Body of pancreas (tissue), 4 donors: ENCODE results near the gene ALOX15B. TPM values are rescaled to one million over a fixed set of nuclear protein-coding genes. Genes with fewer than 3 reads are reported as not detected.

ENCODE experiments used
- ATAC-seq: fragments of 150-250 bp; one replicate; pipeline ENCODE4 v1.9.1; 2016
- DNase-seq, 4 donors: peaks; one replicate each; pipeline ENCODE4 v3.0.0-alpha.2; 2019
- H3K27ac ChIP-seq, 4 donors: fragments of 200-600 bp; sonication (generic); 1 replicate in 3 of 4; 2 replicates in 1 of 4; pipeline versions ENCODE4 v1.5.1 to v1.6.1; 2016 to 2019; ENCODE audit warnings: mild to moderate bottlenecking in 1 of 4, mixed read lengths in 1 of 4, moderate library complexity in 1 of 4
- H3K27me3 ChIP-seq, 2 donors: fragments of 200-600 bp; sonication (generic); one replicate each; pipeline ENCODE4 v1.6.0; 2016; ENCODE audit warnings: mild to moderate bottlenecking in 1 of 2
- H3K36me3 ChIP-seq, 2 donors: fragments of 200-600 bp; sonication (generic); replicated peaks in 1 of 2; 2 replicates each; pipeline ENCODE4 v1.5.1; 2016; ENCODE audit warnings: low read depth in 2 of 2; ENCODE audit not compliant: insufficient read depth in 1 of 2
- H3K4me1 ChIP-seq: fragments of 200-600 bp; sonication (generic); one replicate; pipeline ENCODE4 v1.6.0; 2016
- H3K4me3 ChIP-seq, 2 donors: fragments of 200-600 bp; sonication (generic); 1 replicate in 1 of 2; 2 replicates in 1 of 2; pipeline ENCODE4 v1.5.1; 2016 to 2019
- H3K9me3 ChIP-seq, 3 donors: fragments of 200-600 bp; sonication (generic); 1 replicate in 2 of 3; 2 replicates in 1 of 3; pipeline ENCODE4 v1.5.1; 2016
- POLR2A ChIP-seq, 3 donors: fragments of 450-650 bp; IDR thresholded peaks; one replicate each; pipeline ENCODE4 v1.6.1; 2016; ENCODE audit warnings: antibody characterized with exemption in 3 of 3, mild to moderate bottlenecking in 2 of 3
- WGBS, 2 donors: methylation state at CpG; one replicate each; pipeline ENCODE4 v1.1.5; 2017; 5-methylcytosine and 5-hydroxymethylcytosine counted together
- intact Hi-C: fragments of 100-400 bp; cut with DNase I; formaldehyde crosslinking; loops from one replicate; pipeline ENCODE4 v1.15.1; 2023
- total RNA-seq, 2 donors: library from RNA; depleted of rRNA; stranded (reverse); fragments of >200 nt; gene quantifications; one replicate each; pipeline ENCODE4 v1.1.0, GENCODE V29; 2016
- TF ChIP-seq, protein P1 (sequence below), 7 experiments: fragments of 450-650 bp in 4 of 7; fragments of 200-600 bp in 3 of 7; sonication (generic) in 3 of 7; IDR thresholded peaks; one replicate each; pipeline ENCODE4 v1.5.1; 2016 to 2019; ENCODE audit warnings: antibody characterized with exemption in 7 of 7

Gene ALOX15B
- total RNA-seq, 2 donors from 2014 or later = 1.3 TPM; not detected in 1

DNA sequence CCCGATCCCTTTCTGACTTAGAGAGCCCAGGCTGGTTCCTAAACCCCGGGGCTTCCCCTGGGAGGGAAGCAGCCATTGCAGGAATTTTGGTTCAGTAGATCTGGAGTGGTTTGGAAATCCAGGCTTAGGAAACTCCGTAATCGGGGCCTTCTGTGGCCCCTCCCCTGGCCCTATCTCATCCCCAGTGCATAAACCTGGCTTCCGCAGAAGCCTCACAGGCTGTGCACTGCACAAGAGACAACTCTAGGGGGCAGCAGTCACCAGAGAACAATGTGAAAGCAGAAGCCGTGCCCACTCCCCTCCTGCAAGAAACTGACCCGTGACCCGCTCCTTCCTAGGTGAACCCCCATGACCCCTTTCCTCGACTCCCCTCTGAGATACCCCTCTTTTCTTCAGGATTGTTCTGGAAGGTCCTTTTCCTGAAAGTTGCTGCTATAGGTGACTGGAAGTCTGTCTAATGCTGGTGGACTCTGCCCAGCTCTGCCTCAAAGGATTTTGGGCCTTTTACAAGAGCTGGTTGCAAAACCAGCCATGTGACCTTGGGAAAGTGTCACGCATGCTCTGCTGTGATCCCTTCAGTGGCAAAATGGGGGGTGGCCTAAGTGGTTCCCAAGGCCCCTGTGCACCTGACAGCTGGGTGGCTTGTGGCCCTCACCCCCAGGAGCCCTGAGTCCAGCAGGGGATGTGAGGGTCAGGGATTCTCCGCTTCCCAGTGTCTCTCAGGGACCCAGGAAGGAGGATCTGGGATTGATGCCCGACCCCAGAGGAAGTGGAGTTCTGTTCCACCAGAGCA lies 22.0 kb upstream of the ALOX15B start:
- 23 to 29% methylated on average over 9 to 12 of the region's 12 CpGs for WGBS, 2 donors
- DNase-seq = peak; percentile 62 to 78 (median 73)
- H3K36me3 ChIP-seq = no peaks in the 10 kb centered on the region
- H3K4me3 ChIP-seq = peak overlapping the region in 1 of 2 donors; percentile 28
- H3K27me3 ChIP-seq = no peaks in the 10 kb centered on the region
- ATAC-seq = peak; percentile 81
- no peak for TF ChIP-seq POLR2A (IDR thresholded peaks at IDR 0.05)
- TF ChIP-seq, protein P1, sequence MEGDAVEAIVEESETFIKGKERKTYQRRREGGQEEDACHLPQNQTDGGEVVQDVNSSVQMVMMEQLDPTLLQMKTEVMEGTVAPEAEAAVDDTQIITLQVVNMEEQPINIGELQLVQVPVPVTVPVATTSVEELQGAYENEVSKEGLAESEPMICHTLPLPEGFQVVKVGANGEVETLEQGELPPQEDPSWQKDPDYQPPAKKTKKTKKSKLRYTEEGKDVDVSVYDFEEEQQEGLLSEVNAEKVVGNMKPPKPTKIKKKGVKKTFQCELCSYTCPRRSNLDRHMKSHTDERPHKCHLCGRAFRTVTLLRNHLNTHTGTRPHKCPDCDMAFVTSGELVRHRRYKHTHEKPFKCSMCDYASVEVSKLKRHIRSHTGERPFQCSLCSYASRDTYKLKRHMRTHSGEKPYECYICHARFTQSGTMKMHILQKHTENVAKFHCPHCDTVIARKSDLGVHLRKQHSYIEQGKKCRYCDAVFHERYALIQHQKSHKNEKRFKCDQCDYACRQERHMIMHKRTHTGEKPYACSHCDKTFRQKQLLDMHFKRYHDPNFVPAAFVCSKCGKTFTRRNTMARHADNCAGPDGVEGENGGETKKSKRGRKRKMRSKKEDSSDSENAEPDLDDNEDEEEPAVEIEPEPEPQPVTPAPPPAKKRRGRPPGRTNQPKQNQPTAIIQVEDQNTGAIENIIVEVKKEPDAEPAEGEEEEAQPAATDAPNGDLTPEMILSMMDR (IDR thresholded peaks at IDR 0.05) = peak; percentile 45 to 82 (median 60)
- intact Hi-C loops = no loop called here
- peaks cover 18% of the 10 kb centered on the region for H3K4me1 ChIP-seq
- peak overlapping the region in 3 of 4 donors; percentile 28 to 45 (median 40) for H3K27ac ChIP-seq
- no peaks in the 10 kb centered on the region for H3K9me3 ChIP-seq

DNA sequence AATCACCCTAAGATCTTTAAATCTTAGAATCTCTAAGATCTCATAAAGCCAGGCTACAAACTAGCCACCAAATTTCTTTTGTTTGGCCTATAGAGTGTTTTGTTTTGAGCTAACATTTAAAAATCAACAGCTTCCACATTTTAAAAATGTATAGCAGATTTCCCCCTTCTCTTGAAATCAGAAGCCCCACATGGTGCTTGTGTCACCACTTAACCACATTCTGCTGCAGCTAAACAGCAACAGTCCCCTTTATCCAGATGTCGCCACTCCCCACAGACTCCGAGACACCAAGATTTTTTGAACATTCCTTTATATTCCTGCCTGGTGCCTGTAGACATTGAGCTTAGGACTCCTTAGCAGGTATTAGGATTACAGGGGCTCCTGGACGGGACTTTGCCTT lies 20.4 kb upstream of the ALOX15B start:
- 67 to 85% methylated on average over 3 of the region's 3 CpGs for whole genome bisulfite sequencing, 2 donors
- no peaks in the 10 kb centered on the region for H3K27me3 ChIP-seq
- TF ChIP-seq, protein P1 (IDR thresholded peaks at IDR 0.05) = no peak
- H3K27ac ChIP-seq = no peak overlapping the region
- DNase-seq (no peak), ATAC-seq (no peak)
- no peaks in the 10 kb centered on the region for H3K9me3 ChIP-seq
- intact Hi-C loops = no loop called here
- peaks cover 18% of the 10 kb centered on the region for H3K4me1 ChIP-seq
- no peak overlapping the region for H3K4me3 ChIP-seq
- no peaks in the 10 kb centered on the region for H3K36me3 ChIP-seq

DNA sequence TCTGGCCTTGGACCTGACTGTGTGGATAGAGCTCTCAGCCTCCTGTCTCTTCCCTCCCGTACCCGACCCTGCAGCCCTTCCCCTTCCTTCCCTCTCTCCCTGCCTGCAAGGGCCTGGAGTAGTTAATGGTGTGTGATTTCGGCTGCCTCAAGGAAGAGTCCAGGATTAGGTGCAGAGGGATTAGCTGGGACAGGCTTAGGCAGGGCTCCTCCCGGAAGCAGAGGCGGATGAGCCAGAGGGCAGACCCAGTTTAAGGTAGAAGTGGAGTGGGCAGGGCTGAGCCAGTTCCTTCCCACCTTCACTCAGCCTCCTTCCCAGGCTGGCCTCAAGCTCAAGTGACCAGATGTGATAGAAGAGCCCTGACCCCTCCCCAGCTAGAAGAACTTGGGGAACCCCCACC lies 19.7 kb upstream of the ALOX15B start:
- no peak overlapping the region for H3K27ac ChIP-seq
- TF ChIP-seq, protein P1 (IDR thresholded peaks at IDR 0.05) = no peak
- no peak for TF ChIP-seq POLR2A (IDR thresholded peaks at IDR 0.05)
- H3K36me3 ChIP-seq = no peaks in the 10 kb centered on the region
- intact Hi-C loops = no loop called here
- no peak overlapping the region for H3K4me3 ChIP-seq
- ATAC-seq (no peak), DNase-seq (no peak)
- H3K9me3 ChIP-seq = no peaks in the 10 kb centered on the region
- WGBS, 2 donors = 84 to 86% methylated on average over 5 of the region's 5 CpGs
- H3K27me3 ChIP-seq = no peaks in the 10 kb centered on the region
- H3K4me1 ChIP-seq = peaks cover 18% of the 10 kb centered on the region

DNA sequence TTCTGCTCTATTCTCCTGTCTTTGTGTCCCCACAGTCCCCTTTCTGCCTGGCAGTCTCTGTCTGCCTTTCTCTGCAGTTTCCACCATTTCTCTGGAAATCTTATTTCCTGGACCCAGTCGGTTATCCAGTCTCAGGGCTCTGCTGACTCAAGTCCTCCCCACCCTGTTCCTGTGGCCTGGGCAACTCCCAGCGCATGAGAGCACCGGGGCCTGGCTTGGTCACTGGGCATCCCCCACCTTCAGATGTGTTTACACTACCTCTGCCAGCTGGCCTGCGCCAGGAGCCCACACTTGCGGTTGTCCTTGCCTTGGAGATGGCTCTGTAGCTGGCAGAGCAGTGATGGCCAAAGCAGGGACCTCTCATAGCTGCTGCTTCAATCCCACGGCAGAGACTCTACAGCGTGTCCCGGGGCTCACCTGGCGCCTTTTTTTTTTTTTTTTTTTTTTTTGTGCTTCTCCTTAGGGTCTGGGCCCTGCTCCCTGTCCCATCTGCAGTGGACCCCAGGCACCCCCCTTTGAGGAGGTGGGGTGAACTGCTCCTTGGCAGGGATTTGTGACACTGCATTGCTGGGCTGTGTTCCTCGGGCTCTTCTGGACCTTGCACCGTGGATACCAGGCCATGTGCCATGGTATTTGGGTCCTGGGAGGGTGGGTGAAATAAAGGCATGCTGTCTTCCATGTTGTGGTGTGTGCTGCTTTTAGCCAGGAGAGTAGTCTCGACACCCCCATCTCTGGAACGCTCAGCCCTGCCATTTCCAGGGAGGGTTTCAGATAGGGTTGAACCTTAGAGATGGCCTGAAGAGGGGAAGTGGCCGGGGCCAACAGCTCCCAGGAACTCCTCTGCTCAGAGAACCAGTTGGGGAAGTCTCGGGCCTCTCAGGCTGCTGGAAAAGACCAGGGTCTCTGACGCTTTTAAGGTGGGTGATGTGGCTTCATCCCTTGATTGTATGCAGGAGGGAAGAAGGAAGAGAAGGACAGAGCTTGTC lies 18.9 kb upstream of the ALOX15B start:
- DNase-seq (no peak), ATAC-seq (no peak)
- H3K27me3 ChIP-seq = no peaks in the 10 kb centered on the region
- no peak for TF ChIP-seq POLR2A (IDR thresholded peaks at IDR 0.05)
- TF ChIP-seq, protein P1 (IDR thresholded peaks at IDR 0.05) = no peak
- H3K36me3 ChIP-seq = no peaks in the 10 kb centered on the region
- no peaks in the 10 kb centered on the region for H3K9me3 ChIP-seq
- WGBS, 2 donors = 73 to 75% methylated on average over 10 to 15 of the region's 16 CpGs
- no peak overlapping the region for H3K27ac ChIP-seq
- peaks cover 18% of the 10 kb centered on the region for H3K4me1 ChIP-seq
- intact Hi-C loops = no loop called here
- H3K4me3 ChIP-seq = no peak overlapping the region
